ENCODE results near the gene TRANK1.
"Not testable (repeated sequence)": the region's sequence is repeated elsewhere in the genome, so short reads cannot be mapped to it uniquely, and the experiment has no call there.

Gene TRANK1

DNA sequence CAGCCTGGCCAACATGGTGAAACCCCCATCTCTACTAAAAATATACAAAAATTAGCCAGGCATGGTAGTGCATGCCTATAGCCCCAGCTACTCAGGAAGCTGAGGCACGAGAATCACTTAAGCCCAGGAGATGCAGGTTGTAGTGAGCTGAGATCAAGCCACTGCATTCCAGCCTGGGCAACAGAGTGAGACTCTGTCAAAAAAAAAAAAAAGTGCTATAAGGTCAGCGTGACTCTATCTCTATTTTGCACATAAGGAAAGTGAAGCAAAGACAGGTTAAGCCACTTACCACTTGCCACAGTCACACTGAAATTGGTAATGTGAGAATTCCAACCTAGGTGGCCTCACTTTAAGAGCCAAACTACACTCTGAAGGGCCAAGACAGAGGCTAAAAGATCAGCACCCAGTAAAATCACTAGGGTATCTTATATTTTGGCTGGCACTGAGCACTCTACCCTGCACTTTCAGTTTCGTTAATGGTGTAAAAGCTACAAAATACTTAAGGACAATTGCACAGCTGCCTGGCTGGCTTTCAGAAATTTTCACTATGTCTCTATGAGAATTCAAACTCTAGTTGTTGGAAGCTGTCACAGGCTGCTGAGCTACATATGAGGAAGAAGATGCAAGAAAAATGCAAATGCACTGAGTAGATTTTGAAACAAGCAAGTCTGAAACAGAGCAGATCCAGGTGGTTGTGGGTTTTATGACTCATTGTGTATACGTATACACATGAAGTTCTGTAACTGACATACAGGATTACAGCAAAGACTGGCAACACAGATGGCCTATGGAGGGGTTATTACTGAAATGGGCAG lies 32.7 kb downstream of the TRANK1 start:
- DNase-seq = peak; percentile 62

DNA sequence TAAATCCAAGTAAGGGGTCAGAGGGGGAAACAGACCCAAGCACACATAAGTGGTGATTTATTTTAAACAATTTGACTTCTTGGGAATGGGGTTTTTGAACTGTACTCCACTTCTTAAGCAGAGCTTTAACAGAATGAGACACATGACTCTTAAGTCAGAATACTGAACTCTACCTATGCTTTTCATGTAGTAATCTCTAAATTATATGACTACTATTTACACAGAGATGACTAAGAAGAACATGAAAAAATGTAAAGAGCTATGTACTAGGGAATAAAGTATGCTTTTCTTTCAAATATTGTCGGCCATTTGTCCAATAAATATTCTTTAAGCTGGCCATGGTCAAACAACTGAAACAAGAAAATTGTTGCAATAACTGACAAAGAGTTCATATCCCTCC lies 35.2 kb downstream of the TRANK1 start:
- no peak for DNase-seq

DNA sequence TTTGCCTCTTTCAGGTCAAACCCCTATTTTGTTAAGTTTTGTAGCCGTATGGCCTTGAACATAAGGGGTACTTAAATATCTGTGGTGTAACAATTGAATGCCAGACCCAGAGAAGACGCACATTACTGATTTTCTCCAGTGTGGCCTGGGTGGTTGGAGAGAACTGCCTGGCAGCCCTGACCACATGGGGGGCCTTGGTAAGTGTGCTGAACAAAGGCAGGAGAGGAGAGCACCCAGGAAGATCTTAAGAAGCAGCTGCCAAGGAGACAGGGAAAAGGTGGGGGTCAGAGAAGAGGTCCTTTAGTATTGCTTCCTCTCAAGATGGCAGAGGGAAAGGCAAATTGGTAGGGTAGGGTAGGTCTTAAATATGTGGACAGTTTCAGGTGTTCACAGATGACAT lies 35.7 kb downstream of the TRANK1 start:
- no peak for DNase-seq

DNA sequence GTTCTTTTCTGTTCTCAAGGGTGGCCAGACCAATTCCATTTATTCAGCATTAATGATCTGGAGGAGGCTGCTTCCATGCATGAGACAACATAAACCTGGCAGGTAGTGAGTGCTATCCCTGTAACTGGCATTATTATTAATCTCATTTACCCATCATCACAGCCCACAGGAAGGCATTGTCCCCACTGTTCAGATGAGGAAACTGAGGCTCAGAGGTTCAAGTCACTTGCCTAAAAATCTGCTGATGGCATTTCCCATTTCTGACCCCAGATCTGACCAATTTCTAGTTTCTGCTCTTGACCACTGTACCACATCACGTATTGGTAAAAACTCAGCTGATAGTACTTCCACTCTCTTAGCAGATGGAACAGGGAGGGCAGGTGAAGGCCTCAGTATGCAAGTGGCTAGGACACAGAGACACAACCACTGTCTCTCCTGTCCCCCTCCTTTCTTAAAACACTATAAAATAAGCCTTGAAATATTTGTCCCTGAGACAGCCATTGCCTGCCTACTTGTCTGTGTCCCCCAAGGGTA lies 36.1 kb downstream of the TRANK1 start:
- no peak for DNase-seq

DNA sequence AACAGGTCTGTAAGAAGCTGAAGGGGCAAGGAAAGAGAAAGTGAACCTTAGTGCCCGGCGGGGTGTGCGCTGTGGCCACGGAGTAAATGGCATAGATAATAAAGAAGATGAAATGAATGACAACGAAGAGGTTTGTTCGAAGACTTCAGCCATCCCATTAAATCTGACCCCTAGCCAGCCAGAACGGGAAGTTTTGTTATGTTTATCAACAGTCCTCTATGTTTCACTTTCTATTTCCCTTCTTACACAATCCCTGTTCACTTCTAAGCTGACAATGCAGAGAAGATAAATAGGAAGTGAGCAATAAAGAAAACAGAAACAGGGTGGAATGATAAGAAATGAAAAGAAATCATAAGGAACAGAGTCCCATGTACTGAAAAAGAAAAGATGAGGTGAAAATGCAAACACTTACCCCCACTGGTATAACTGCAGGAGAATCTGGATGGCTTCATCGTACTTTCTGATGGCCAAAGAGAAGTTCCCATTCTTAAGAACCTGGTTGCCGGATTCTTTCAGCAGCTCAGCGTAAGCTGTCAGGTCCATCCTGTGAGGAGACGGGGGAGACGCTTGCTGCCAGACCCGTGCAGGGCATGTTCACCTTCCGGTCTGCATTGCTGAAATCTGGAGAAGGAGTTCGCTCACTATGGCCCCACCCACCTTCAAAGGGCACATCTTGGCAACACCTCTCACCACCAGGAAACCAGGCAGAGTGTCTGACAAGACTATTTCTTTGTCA lies 36.8 kb downstream of the TRANK1 start:
- DNase-seq = peak; percentile 26

DNA sequence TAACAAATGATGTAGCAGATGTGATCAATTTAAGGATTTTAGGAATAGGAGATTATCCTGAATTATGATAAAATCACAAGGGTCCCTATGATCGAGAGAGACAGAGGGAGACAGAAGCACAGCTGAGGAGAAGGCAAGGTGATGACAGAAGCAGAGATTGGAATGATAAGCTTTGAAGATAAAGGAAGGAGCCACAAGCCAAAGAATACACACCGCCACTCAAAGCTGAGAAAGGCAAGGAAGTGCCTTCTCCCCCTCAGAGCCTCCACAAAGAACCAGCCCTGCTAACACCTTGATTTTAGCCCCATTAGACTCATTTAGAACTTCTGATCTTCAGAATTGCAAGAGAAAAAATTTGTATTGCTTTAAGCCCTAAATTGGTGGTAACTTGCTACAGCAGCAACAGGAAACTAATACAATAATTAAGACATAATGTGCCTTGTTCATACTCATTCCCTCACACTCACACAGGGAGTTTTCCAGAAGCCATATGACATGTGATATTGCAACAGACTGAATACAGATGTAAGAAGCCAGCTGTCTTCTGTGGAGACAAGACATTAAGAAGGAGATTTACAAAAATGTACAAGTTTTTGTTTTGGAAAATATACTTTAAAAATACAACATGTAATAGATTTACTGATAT lies 38.2 kb downstream of the TRANK1 start:
- DNase-seq = no peak

DNA sequence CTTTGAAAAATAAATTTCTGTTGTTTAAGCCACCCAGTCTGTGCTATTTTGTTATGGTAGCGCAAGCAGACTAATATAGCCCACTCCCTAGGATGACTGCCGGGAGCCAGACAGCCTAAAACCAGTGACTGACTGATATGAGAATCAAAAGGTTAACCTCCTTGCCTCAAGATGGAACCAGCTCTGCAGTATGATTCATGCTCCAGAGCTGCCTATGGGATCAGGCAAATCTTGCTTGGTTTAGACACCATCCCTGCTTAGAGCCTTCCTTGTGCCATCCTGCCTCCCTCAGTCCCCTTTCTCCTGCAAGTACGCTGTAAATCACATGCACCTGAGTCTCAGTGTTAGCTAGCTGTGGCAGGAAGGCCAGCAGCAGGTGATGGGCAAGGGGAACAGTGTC lies 39.3 kb downstream of the TRANK1 start:
- no peak for DNase-seq

DNA sequence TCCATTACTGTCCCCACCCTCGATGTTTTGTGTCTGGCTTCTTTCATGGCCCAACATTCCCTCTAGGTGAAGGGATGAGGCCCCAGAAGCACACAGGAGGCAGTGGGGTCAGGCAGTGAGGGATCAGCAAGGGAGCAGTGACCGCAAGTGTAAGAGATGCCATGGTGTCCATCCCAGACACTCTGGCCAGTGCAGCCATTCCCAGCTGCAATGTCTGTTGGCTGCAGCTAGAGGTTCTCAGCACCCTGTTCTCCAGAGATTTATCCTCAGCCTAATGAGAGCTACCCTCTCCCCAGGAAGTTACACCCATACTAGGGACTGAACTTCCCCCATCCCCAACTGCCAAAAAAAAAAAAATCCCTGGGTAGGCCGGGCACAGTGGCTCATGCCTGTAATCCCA lies 40.2 kb downstream of the TRANK1 start:
- DNase-seq = no peak

DNA sequence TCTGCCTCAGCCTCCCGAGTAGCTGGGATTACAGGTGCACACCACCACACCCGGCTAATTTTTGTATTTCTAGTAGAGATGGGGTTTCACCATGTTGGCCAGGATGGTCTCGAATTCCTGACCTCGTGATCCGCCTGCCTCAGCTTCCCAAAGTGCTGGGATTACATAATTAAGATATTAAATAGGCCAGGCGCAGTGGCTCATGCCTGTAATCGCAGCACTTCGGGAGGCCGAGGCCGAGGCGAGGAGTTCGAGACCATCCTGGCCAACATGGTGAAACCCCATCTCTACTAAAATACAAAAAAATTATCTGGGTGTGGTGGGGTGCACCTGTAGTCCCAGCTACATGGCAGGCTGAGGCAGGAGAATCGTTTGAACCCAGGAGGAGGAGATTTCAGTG lies 40.8 kb downstream of the TRANK1 start:
- DNase-seq = not testable (repeated sequence)

DNA sequence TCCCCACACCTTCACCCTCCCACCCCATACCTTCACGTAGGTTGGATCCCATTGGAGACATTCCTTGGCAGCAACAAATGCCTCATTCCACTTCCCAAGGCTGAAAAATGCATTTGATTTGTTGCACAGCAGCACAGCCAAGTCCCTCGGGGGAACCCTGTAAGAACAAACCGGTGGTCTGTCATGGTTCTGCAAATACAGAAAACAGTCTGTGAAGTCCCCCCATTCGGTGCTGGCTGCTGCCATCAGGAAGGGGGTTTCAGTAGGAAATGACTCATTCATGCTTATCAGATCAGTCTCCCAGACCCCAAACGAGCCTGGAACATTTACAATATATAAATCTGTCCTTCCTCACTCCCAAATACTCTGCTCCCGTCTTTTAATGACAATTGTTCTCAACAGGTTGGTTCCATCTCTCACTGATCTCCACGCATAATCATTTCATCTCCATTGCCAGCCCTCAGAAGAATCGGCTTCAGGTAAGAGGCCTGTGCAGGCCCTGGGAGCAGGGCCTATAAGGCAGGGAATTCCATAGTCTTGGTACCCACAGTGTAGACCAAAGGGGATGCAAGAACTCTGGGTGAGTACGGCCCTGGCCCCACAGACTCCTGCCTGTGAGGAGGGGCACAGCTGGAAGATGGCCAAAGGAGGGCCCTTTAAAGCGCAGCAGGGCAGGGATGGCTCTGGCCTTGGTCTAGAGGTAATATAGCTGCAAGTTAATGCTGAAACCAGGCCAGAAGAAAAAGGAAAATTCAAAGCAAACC lies 41.6 kb downstream of the TRANK1 start:
- DNase-seq = no peak

DNA sequence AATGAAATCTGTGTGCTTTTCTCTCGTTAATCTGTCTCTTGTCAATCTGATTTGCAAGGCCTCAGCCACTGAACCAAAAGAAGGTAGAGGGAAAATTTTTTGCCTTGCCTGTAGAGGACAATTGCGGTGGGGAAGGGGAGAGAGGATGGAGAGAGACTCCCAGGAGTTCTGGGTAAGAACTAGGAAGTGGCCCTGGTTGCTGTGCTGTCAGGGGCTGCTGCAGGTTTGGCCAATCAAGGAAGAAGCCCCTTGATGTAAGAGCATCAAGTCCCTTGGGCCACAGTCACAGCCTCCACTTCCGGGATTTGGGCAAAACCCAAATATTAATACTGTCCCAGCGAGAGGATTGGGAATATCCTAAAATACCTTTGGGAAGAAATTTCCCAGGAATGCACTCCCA lies 43.3 kb downstream of the TRANK1 start:
- no peak for DNase-seq

DNA sequence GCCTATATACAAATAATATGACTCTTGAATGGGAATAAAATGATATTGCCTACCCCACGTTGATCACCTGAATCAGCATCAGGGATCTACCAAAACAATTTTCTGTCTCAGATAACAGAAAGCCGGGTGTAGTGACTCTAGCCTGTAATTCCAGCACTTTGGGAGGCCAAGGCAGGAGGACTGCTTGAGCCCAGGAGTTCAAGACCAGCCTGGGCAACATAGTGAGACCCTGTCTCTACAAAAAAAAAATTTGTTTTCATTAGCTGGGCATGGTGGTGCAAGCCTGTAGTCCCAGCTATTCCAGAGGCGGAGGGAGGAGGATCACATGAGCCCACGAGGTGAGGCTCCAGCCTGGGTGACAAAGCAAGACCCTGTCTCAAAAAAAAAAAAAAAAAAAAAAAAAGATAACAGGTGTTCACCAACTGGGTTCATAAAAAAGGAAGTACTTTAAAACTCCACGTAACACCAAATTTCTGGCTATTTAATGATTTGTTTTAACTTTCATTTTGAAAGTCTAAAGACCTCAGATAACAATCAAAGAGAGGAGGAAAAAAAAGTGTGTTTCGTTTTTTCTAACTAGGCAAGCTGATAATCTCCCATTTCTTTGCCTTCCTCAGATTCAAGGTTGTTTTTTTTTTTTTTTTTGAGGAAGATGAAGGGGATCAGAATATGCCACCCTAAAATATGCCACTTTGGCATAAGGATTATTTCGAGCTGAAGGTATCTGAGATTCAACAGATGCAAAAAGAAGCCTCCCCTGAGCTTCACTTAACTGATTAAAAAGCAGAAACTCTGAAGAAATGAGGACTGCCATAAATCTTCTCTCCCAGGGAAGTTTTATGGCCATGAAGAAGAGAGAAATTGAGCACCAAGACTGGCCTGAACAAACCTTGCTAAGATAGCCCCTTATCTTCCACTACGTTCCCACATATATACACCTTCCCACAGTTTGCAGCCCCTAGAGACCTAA lies 44.1 kb downstream of the TRANK1 start:
- DNase-seq = no peak

DNA sequence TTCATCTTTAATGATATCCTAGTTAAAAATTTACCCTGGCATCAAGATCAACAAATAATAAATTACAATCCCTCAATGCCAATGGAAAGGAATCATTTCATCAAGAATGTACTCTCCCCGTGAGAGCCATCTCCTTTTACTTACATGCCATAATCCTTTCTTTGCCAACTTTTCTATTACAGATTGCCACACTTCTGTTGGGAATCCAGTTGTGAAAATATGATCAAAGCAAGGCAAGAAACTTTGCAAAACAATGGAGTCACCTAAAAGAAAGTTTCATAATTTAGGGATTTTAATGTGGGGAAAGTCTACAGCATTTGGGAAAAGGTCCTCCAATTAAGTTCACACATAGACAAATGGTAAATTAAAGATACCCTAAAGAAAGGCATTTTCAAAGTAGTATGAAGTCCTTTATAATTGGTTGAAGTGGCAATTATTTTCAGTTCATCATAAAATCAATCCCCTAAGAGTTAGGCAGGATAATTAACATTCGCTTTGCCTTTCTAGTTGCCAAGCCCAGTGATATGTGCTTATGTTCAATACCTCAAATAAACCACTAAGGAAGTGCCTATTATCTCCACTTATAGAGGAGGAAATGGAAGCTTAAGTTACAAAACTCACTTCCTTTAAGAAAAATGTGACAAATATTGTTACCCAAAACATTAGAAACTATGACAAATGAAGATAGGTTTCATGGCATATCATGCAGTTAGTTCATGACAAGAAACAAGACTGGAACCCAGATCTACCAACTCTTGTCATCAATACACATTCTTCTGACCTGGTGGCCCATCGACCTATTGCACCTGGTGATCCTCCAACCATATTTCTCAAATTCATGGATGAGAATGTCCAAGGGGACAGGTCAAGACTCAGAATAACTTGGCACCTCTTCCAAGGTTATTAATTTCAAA lies 49.1 kb downstream of the TRANK1 start:
- no peak for DNase-seq

DNA sequence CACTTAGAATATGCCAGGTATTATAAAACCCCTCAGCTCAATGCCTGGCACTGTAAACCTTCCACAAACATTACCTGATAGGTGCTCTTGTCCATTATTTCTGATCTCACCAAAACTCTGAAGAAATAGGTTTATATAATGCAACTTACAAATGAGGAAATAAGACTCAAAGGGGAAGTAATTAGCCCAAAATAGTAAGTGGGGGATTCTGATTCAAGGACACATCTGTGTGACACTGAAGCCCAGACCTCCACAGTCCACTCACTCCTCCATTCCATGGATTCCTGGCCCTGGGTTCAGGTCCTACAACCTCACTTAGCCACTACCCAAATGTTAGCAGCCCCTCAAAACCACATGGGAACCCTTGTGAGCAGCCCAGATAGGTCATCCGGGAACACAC lies 49.9 kb downstream of the TRANK1 start:
- DNase-seq = no peak

DNA sequence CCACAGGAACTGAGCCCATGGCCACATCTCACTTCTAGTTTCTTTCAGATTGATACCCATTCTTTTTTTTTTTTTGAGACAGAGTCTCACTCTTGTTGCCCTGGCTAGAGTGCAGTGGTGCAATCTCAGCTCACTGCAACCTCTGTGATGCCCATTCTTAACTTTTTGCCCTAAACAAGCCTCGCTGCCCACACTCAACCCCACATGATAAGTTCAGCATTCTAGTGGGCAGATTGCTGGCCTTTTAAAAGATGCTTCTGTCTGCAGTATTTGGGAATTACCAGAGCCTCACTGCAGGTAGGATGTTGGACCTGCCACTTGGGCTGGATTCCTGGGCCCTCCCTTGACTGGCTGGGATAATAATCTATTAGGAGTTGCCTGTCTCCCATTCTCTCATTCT lies 51.0 kb downstream of the TRANK1 start:
- no peak for DNase-seq

DNA sequence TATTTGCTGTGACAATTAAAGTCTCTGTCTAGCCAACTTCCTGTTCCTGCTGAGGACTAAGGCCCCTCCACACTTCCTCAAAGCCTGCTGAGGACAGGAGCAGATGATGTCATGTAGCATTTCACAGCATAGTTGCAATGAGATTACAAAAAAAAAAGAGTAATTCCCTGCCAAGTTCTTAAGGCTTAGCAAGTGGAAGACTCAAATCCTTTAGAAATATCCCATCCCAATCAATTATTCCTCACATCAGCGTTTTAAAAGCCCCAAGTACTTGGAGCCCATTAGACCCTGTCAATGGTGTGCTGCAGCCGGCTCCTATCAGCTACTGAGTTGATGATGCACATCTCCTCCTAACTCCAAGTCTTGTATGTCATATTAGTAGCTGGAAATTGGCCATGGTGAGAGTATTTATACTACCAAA lies 51.7 kb downstream of the TRANK1 start:
- peak; percentile 79 for DNase-seq

DNA sequence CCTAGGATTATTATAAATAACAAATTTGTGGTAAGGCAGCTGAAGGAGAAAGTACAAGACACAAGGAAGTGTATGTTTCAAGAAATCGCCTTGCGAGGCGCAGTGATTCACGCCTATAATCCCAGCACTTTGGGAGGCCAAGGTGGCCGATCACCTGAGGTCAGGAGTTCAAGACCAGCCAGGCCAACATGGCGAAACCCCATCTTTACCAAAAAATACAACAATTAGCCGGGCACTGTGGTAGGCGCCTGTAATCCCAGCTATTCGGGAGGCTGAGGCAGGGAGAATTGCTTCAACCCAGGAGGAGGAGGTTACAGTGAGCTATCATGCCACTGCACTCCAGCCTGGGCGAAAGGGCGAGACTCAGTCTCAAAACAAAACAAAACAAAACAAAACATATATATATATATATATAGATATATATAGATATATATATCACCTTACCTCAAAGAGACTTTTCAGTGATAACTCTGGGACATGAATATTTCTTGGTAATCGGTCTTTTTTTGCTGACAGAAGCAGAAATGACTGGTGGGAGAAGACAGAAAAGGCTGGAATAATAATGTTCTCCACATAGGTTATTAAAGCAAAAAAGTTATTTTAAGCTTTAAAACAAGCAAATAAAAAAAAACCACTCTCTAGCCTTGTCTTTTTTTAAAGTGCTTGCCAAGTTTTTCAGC lies 52.3 kb downstream of the TRANK1 start:
- DNase-seq = no peak

DNA sequence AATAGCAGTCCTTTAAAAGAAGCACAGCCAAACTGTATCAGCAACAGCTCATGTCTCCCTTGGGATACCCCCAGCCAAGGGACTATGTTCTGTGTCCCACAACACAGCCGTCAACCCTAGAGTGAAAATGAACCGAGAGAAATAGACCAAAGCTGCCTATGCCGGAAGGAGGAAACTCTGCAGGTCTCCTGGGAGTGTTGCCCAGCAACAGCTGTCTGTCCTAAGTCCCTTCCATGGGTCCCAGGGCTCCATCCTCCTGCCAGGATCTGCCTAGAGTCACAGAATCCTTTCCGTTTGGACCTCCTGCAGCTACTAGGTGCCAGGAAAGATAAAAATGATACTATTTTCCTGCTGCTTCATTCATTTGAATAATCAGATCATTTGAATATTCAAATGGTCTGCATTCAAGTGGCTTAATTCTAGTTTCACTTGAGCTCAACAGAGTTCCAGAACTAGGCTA lies 53.1 kb downstream of the TRANK1 start:
- DNase-seq = no peak

DNA sequence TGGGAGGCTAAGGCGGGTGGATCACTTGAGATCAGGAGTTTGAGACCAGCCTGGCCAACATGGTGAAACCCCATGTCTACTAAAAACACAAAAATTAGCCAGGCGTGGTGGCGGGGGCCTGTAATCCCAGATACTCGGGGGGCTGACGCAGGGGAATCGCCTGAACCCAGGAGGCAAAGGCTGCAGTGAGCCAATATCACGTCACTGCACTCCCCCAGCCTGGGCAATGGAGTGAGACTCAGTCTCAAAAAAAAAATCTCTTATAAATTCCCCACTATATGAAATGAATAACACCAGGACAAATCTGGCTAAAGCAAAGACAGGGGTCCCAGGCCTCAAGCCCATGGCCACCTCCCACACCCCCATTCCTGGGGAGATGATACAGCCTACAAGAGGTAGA lies 53.8 kb downstream of the TRANK1 start:
- DNase-seq = not testable (repeated sequence)

DNA sequence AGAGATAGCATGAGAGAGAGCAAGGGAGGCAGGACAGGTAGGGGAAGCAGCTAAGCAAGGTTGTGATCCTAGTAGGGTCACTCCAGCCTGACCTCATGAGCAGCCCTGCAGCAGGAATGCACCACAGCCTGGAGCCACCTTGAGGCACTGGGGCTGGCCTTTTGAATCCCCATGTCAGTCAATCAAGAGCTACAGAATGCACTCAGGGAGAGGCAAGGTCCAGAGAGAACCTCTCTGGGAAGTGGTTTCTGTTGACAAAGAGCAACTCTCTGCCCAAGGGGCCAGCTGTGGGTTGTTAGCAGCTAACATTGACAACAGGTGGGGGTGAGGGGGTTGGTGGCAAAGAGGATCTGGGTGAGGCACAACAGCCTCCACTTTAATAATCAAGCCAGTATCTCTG lies 54.6 kb downstream of the TRANK1 start:
- no peak for DNase-seq
